NCI-H1048 (cell line): ENCODE results near the gene SARNP.

Experiments
- DNase-seq: peaks from one replicate; lab custom pipeline; 2025; lab: John Stamatoyannopoulos, UW

Gene SARNP

GRCh38 chr12:55707841-55708694 lies 109.5 kb downstream of the SARNP start, which contains the start of gene ITGA7:
Gene ITGA7, minus strand, starts transcription at chr12:55707904. Its CDS starts 222 bp downstream, at chr12:55707682.
- no peak for DNase-seq
